Measurements from ENCODE around the gene DYNC1LI2. TPM values are rescaled to one million over a fixed set of nuclear protein-coding genes. Genes with fewer than 3 reads are reported as not detected.

Gene DYNC1LI2
- total RNA-seq, 2 experiments from 2014 or later = 48.9 to 62.4 TPM

GRCh38 chr16:66695471-66695934 is 55.9 kb downstream of the DYNC1LI2 start:
- ChIA-PET POLR2A (interaction anchor here (1.0 kb wide), 1 partner anchor 12 kb away, joined by 3 read pairs; no protein-coding TSS in a partner anchor), CTCF (ENCODE audit: unreplicated experiment) (interaction anchor here (0.6 to 0.8 kb wide), 2 partner anchors 86 to 173 kb away, joined by 3 read pairs; no protein-coding TSS in a partner anchor)
- H3K9me3 ChIP-seq (ENCODE audit: low read length) = no peaks in the 10 kb centered on the region
- peak overlapping the region; percentile 63; the same call in 1 of the 2 replicates for H3K4me2 ChIP-seq (ENCODE audit: low read length)
- intact Hi-C loops (cut with micrococcal nuclease; ENCODE audit: unreplicated experiment) = no loop called here
- H3K36me3 ChIP-seq (ENCODE audit: insufficient read depth, low read length) = no peaks in the 10 kb centered on the region
- DNase-seq (ENCODE audit: low spot score) = no peak
- no peak overlapping the region for H3K27ac ChIP-seq (ENCODE audit: low read depth, low read length, poor library complexity, severe bottlenecking)
- H3K79me2 ChIP-seq (ENCODE audit: insufficient read depth, low read depth, low read length) = no peaks in the 10 kb centered on the region
- H3K4me3 ChIP-seq (ENCODE audit: low read depth, low read length, poor library complexity, severe bottlenecking) = no peak overlapping the region
- BruUV-seq (replicated peaks) = no TSS peak
- TF ChIP-seq EZH2phosphoT487 (IDR thresholded peaks at IDR 0.05; ENCODE audit: borderline replicate concordance, low read depth, low read length) (no peak), CTCF (conservative IDR thresholded peaks at IDR 0.05; ENCODE audit: low read length) (no peak)
- no peak overlapping the region for H2AFZ ChIP-seq (ENCODE audit: low read length)
- no peaks in the 10 kb centered on the region for H3K4me1 ChIP-seq (ENCODE audit: insufficient read depth, low read length, poor library complexity, severe bottlenecking)
- H3K9me2 ChIP-seq (ENCODE audit: insufficient read depth, low read length) = no peaks in the 10 kb centered on the region
- H4K20me1 ChIP-seq (ENCODE audit: insufficient read depth, low read length) = no peaks in the 10 kb centered on the region

DNA sequence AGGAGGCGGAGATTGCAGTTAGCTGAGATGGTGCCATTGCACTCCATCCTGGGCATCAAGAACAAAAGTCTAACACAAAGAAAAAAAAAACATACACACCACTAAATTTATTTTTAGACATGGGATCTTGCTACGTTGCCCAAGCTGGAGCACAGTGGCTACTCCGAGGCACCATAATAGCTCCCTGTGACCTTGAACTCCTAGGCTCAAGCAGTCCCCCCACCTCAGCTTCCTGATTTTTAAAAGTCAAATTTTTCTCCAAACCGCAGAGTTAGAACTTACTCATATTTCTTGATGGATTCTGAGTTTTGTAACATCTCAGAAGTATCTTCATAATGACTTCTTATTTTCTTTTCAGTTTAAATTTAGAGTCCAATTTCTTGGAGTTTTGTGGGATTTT is 58.3 kb downstream of the DYNC1LI2 start:
- no peaks in the 10 kb centered on the region for H3K9me3 ChIP-seq (ENCODE audit: low read length)
- TF ChIP-seq EZH2phosphoT487 (IDR thresholded peaks at IDR 0.05; ENCODE audit: borderline replicate concordance, low read depth, low read length) (no peak), CTCF (conservative IDR thresholded peaks at IDR 0.05; ENCODE audit: low read length) (no peak)
- intact Hi-C loops (cut with micrococcal nuclease; ENCODE audit: unreplicated experiment) = no loop called here
- H2AFZ ChIP-seq (ENCODE audit: low read length) = no peak overlapping the region
- H4K20me1 ChIP-seq (ENCODE audit: insufficient read depth, low read length) = no peaks in the 10 kb centered on the region
- H3K79me2 ChIP-seq (ENCODE audit: insufficient read depth, low read depth, low read length) = no peaks in the 10 kb centered on the region
- H3K36me3 ChIP-seq (ENCODE audit: insufficient read depth, low read length) = no peaks in the 10 kb centered on the region
- ChIA-PET CTCF (ENCODE audit: unreplicated experiment) (no interaction called here), POLR2A (interaction anchor here (0.7 kb wide), 1 partner anchor 12 kb away, joined by 3 read pairs; no protein-coding TSS in a partner anchor)
- no peak for DNase-seq (ENCODE audit: low spot score)
- H3K9me2 ChIP-seq (ENCODE audit: insufficient read depth, low read length) = no peaks in the 10 kb centered on the region
- no peak overlapping the region for H3K4me3 ChIP-seq (ENCODE audit: low read depth, low read length, poor library complexity, severe bottlenecking)
- H3K27ac ChIP-seq (ENCODE audit: low read depth, low read length, poor library complexity, severe bottlenecking) = no peak overlapping the region
- no peaks in the 10 kb centered on the region for H3K4me1 ChIP-seq (ENCODE audit: insufficient read depth, low read length, poor library complexity, severe bottlenecking)
- BruUV-seq (replicated peaks) = no TSS peak
- H3K4me2 ChIP-seq (ENCODE audit: low read length) = no peak overlapping the region

- H3K9me3 ChIP-seq (ENCODE audit: low read length) = no peaks in the 10 kb centered on the region
- H3K27ac ChIP-seq (ENCODE audit: low read depth, low read length, poor library complexity, severe bottlenecking) = no peak overlapping the region
- H3K9me2 ChIP-seq (ENCODE audit: insufficient read depth, low read length) = no peaks in the 10 kb centered on the region
- no peak overlapping the region for H2AFZ ChIP-seq (ENCODE audit: low read length)
- POLR2A ChIA-PET = no interaction called here
- TF ChIP-seq EZH2phosphoT487 (IDR thresholded peaks at IDR 0.05; ENCODE audit: borderline replicate concordance, low read depth, low read length) = no peak
- TF ChIP-seq CTCF (conservative IDR thresholded peaks at IDR 0.05; ENCODE audit: low read length) = no peak
- H4K20me1 ChIP-seq (ENCODE audit: insufficient read depth, low read length) = no peaks in the 10 kb centered on the region
- no peak overlapping the region for H3K4me3 ChIP-seq (ENCODE audit: low read depth, low read length, poor library complexity, severe bottlenecking)
- CTCF ChIA-PET (ENCODE audit: unreplicated experiment) = no interaction called here
- no peak overlapping the region for H3K4me2 ChIP-seq (ENCODE audit: low read length)
- H3K79me2 ChIP-seq (ENCODE audit: insufficient read depth, low read depth, low read length) = no peaks in the 10 kb centered on the region
- no peaks in the 10 kb centered on the region for H3K36me3 ChIP-seq (ENCODE audit: insufficient read depth, low read length)
- no TSS peak for BruUV-seq (replicated peaks)
- intact Hi-C loops (cut with micrococcal nuclease; ENCODE audit: unreplicated experiment) = no loop called here
- no peak for DNase-seq (ENCODE audit: low spot score)
- H3K4me1 ChIP-seq (ENCODE audit: insufficient read depth, low read length, poor library complexity, severe bottlenecking) = no peaks in the 10 kb centered on the region
These were observed 59.1 kb downstream of the DYNC1LI2 start for GRCh38 chr16:66692341-66692740.
